MM.1S (cell line): ENCODE measurements around the gene SS18.

Experiments
- DNase-seq: peaks from one replicate; pipeline ENCODE4 v3.0.0-alpha.2; 2015
- H2AFZ ChIP-seq: fragments of 300-600 bp; sonication (generic); 2 replicates; pipeline ENCODE4 v1.6.0; 2016; ENCODE audit warnings: antibody characterized with exemption, low read length
- H3F3A ChIP-seq: fragments of 300-600 bp; sonication (generic); 2 replicates; pipeline ENCODE4 v1.6.1; 2016; ENCODE audit warnings: mild to moderate bottlenecking, antibody characterized with exemption, low read length, moderate library complexity, mixed read lengths; ENCODE audit not compliant: insufficient read depth
- H3K27ac ChIP-seq: fragments of 300-600 bp; sonication (generic); 2 replicates; pipeline ENCODE4 v1.5.1; 2016; ENCODE audit warnings: mild to moderate bottlenecking, low read length
- H3K27me3 ChIP-seq: fragments of 300-600 bp; sonication (generic); replicated peaks from 2 replicates; pipeline ENCODE4 v1.6.0; 2016; ENCODE audit warnings: low read length; ENCODE audit not compliant: insufficient read depth
- H3K36me3 ChIP-seq: fragments of 300-600 bp; sonication (generic); replicated peaks from 2 replicates; pipeline ENCODE4 v1.6.1; 2016; ENCODE audit warnings: mild to moderate bottlenecking, low read length, mixed read lengths; ENCODE audit not compliant: insufficient read depth
- H3K4me1 ChIP-seq: fragments of 300-600 bp; sonication (generic); 2 replicates; pipeline ENCODE4 v1.6.1; 2016; ENCODE audit warnings: low read length, mixed read lengths
- H3K4me2 ChIP-seq: fragments of 300-600 bp; sonication (generic); 2 replicates; pipeline ENCODE4 v1.6.0; 2016; ENCODE audit warnings: low read depth, low read length
- H3K4me3 ChIP-seq: fragments of 300-600 bp; sonication (generic); 2 replicates; pipeline ENCODE4 v1.5.1; 2016; ENCODE audit warnings: low read length, mixed read lengths
- H3K79me2 ChIP-seq: fragments of 300-600 bp; sonication (generic); 2 replicates; pipeline ENCODE4 v1.6.1; 2016; ENCODE audit warnings: mixed run types, low read length, mixed read lengths
- H3K9ac ChIP-seq: fragments of 300-600 bp; sonication (generic); 2 replicates; pipeline ENCODE4 v1.6.1; 2016; ENCODE audit warnings: low read length, mixed read lengths
- H3K9me2 ChIP-seq: fragments of 300-600 bp; sonication (generic); replicated peaks from 2 replicates; pipeline ENCODE4 v1.6.1; 2016; ENCODE audit warnings: mild to moderate bottlenecking, low read length, mixed read lengths; ENCODE audit not compliant: insufficient read depth
- H3K9me3 ChIP-seq: fragments of 300-600 bp; sonication (generic); replicated peaks from 2 replicates; pipeline ENCODE4 v1.6.1; 2016; ENCODE audit warnings: mild to moderate bottlenecking, low read length, mixed read lengths; ENCODE audit not compliant: insufficient read depth
- H4K20me1 ChIP-seq: fragments of 300-600 bp; sonication (generic); 2 replicates; pipeline ENCODE4 v1.6.1; 2016; ENCODE audit warnings: mild to moderate bottlenecking, low read length, moderate library complexity, mixed read lengths; ENCODE audit not compliant: insufficient read depth
- CTCF ChIP-seq: fragments of 300-600 bp; sonication (generic); IDR thresholded peaks from 2 replicates; pipeline ENCODE4 v1.5.1; 2016; ENCODE audit warnings: antibody characterized with exemption, low read length, mixed read lengths
- EZH2 ChIP-seq: fragments of 300-600 bp; sonication (generic); optimal IDR thresholded peaks from 2 replicates; pipeline ENCODE3; 2017; ENCODE audit warnings: low read depth, mild to moderate bottlenecking, antibody characterized with exemption, low read length, mixed read lengths
- EZH2phosphoT487 ChIP-seq: fragments of 300-600 bp; sonication (generic); IDR thresholded peaks from 2 replicates; pipeline ENCODE4 v1.6.1; 2018; ENCODE audit warnings: antibody characterized with exemption, low read length

The SS18 gene

GRCh38 chr18:25982961-25983360 lies 107.5 kb downstream of the SS18 start:
- DNase-seq = peak; percentile 2
- no peaks in the 10 kb centered on the region for H4K20me1 ChIP-seq
- H3K79me2 ChIP-seq = no peaks in the 10 kb centered on the region
- peaks cover 6% of the 10 kb centered on the region; the same call in 1 of the 2 replicates for H3F3A ChIP-seq
- H3K4me3 ChIP-seq = no peak overlapping the region
- H3K27me3 ChIP-seq = no peaks in the 10 kb centered on the region
- H3K27ac ChIP-seq = no peak overlapping the region
- H3K9me3 ChIP-seq = no peaks in the 10 kb centered on the region
- no peak overlapping the region for H2AFZ ChIP-seq
- no peaks in the 10 kb centered on the region for H3K36me3 ChIP-seq
- H3K4me2 ChIP-seq = no peak overlapping the region
- H3K9ac ChIP-seq = no peak overlapping the region
- peaks cover 5% of the 10 kb centered on the region; the same call in 1 of the 2 replicates for H3K4me1 ChIP-seq
- H3K9me2 ChIP-seq = no peaks in the 10 kb centered on the region
- no peak for TF ChIP-seq EZH2phosphoT487
- TF ChIP-seq CTCF = no peak
- no peak for TF ChIP-seq EZH2

GRCh38 chr18:25982153-25982552 lies 108.3 kb downstream of the SS18 start:
- no peak overlapping the region for H2AFZ ChIP-seq
- no peaks in the 10 kb centered on the region for H3K27me3 ChIP-seq
- no peaks in the 10 kb centered on the region for H3K9me2 ChIP-seq
- H3F3A ChIP-seq = peaks cover 6% of the 10 kb centered on the region; the same call in 1 of the 2 replicates
- no peak overlapping the region for H3K4me2 ChIP-seq
- H3K4me1 ChIP-seq = peaks cover 5% of the 10 kb centered on the region; the same call in 1 of the 2 replicates
- H3K9me3 ChIP-seq = no peaks in the 10 kb centered on the region
- no peak overlapping the region for H3K9ac ChIP-seq
- no peak overlapping the region for H3K27ac ChIP-seq
- DNase-seq = no peak
- TF ChIP-seq EZH2phosphoT487 = no peak
- TF ChIP-seq EZH2 = no peak
- no peak for TF ChIP-seq CTCF
- no peaks in the 10 kb centered on the region for H3K36me3 ChIP-seq
- no peak overlapping the region for H3K4me3 ChIP-seq
- no peaks in the 10 kb centered on the region for H3K79me2 ChIP-seq
- H4K20me1 ChIP-seq = no peaks in the 10 kb centered on the region

- Histone ChIP-seq H3K4me2 (peak overlapping the region; percentile 59; the same call in 1 of the 2 replicates), H3K79me2 (no peaks in the 10 kb centered on the region), H3K9me2 (no peaks in the 10 kb centered on the region), H3K36me3 (no peaks in the 10 kb centered on the region), H2AFZ (no peak overlapping the region), H3F3A (peaks cover 6% of the 10 kb centered on the region; the same call in 1 of the 2 replicates), H3K4me1 (peaks cover 5% of the 10 kb centered on the region; the same call in 1 of the 2 replicates), H3K27me3 (no peaks in the 10 kb centered on the region), H3K9ac (no peak overlapping the region), H3K4me3 (no peak overlapping the region), H3K9me3 (no peaks in the 10 kb centered on the region), H3K27ac (peak overlapping the region; percentile 47; the same call in 1 of the 2 replicates), H4K20me1 (no peaks in the 10 kb centered on the region)
- no peak for DNase-seq
- TF ChIP-seq EZH2phosphoT487 = no peak
- TF ChIP-seq CTCF = no peak
- no peak for TF ChIP-seq EZH2
Observed at GRCh38 chr18:25979369-25980040, 110.9 kb downstream of the SS18 start.
